HG02973 (cell line): Measurements from ENCODE around the gene METRN.
"Not testable (repeated sequence)": the region's sequence is repeated elsewhere in the genome, so short reads cannot be mapped to it uniquely, and the experiment has no call there.

Source experiments
- ATAC-seq: cut with Tn5 transposase; IDR thresholded peaks from one replicate; pipeline ENCODE4 v1.9.1; 2021; ENCODE audit warnings: moderate library complexity; ENCODE audit not compliant: unreplicated experiment

Gene METRN

GRCh38 chr16:691242-691641, 23.7 kb upstream of the METRN start:
- ATAC-seq = not testable (repeated sequence)

- no peak for ATAC-seq
Measured at GRCh38 chr16:692356-693108, 22.4 kb upstream of the METRN start.

GRCh38 chr16:693364-693763, 21.6 kb upstream of the METRN start:
- no peak for ATAC-seq

- no peak for ATAC-seq
Measured at GRCh38 chr16:693766-694165, 21.2 kb upstream of the METRN start.

GRCh38 chr16:694187-694862, 20.6 kb upstream of the METRN start:
- no peak for ATAC-seq

GRCh38 chr16:694863-695354, 20.0 kb upstream of the METRN start:
- no peak for ATAC-seq

- no peak for ATAC-seq
Measured at GRCh38 chr16:695355-696089, 19.4 kb upstream of the METRN start.

- no peak for ATAC-seq
Measured at GRCh38 chr16:698911-699671, 15.8 kb upstream of the METRN start.

- ATAC-seq = no peak
Measured at GRCh38 chr16:700684-701584, 14.0 kb upstream of the METRN start.

GRCh38 chr16:702341-702740, 12.6 kb upstream of the METRN start:
- ATAC-seq = no peak

- no peak for ATAC-seq
Measured at GRCh38 chr16:703406-703805, 11.5 kb upstream of the METRN start.

- no peak for ATAC-seq
Measured at GRCh38 chr16:704047-704446, 10.9 kb upstream of the METRN start.

- ATAC-seq = no peak
Measured at GRCh38 chr16:704552-705380, 10.2 kb upstream of the METRN start.

- ATAC-seq = no peak
Measured at GRCh38 chr16:705431-706188, 9.3 kb upstream of the METRN start, which contains the start of gene FBXL16. Gene FBXL16 (minus strand): TSS chr16:705801. CDS start chr16:697405, 8,396 bp downstream.

- ATAC-seq = no peak
Measured at GRCh38 chr16:706189-707061, 8.5 kb upstream of the METRN start.

- ATAC-seq = no peak
Measured at GRCh38 chr16:707062-707538, 7.8 kb upstream of the METRN start.

- no peak for ATAC-seq
Measured at GRCh38 chr16:708019-708418, 6.9 kb upstream of the METRN start.
